ENCODE measurements around the gene PLCL2.
"Not testable (repeated sequence)": the region's sequence is repeated elsewhere in the genome, so short reads cannot be mapped to it uniquely, and the experiment has no call there.

PLCL2 gene

DNA sequence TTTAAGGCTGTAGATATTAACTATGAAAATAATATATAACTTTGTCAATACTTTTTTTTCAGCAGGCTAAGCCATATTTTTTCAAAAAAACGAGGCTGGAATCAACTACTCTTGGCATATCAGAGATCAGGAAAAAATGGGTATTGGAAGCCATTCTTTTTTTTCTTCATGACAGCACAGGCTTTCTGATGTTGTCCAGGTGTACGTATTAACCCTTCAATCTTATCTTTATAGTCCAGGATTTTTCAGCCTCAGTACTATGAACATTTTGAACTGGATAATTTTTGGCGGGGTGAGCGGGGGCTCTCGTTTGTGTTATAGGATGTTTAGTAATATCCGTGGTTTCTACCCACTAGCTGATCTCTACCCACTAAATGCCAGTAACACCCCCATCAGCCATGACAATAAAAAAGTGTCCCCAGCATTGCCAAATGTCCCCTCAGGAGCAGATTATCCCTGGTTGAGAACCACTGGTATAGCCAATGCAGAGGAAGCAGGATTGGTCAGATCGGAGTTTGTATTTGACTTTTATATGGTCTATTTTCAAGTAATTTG, 52.0 kb downstream of the PLCL2 start:
- H3K27ac Mint-ChIP-seq = peak overlapping the region; percentile 58
- H3K4me3 Mint-ChIP-seq = peak overlapping the region; percentile 41
- H3K36me3 Mint-ChIP-seq (ENCODE audit: low read depth) = peaks cover 18% of the 10 kb centered on the region
- H3K9me3 Mint-ChIP-seq = no peaks in the 10 kb centered on the region
- no peaks in the 10 kb centered on the region for H3K27me3 Mint-ChIP-seq
- peaks cover 91% of the 10 kb centered on the region for H3K4me1 Mint-ChIP-seq (ENCODE audit: low read depth)
- DNase-seq = no peak

- no peaks in the 10 kb centered on the region for H3K27me3 Mint-ChIP-seq
- no peaks in the 10 kb centered on the region for H3K9me3 Mint-ChIP-seq
- peaks cover 91% of the 10 kb centered on the region for H3K4me1 Mint-ChIP-seq (ENCODE audit: low read depth)
- peak overlapping the region; percentile 5 for H3K4me3 Mint-ChIP-seq
- peaks cover 11% of the 10 kb centered on the region for H3K36me3 Mint-ChIP-seq (ENCODE audit: low read depth)
- H3K27ac Mint-ChIP-seq = peak overlapping the region; percentile 58
- DNase-seq = no peak
Observed at GRCh38 chr3:16937326-16937845, 52.6 kb downstream of the PLCL2 start.

- H3K9me3 Mint-ChIP-seq = no peaks in the 10 kb centered on the region
- H3K27ac Mint-ChIP-seq = no peak overlapping the region
- H3K27me3 Mint-ChIP-seq = no peaks in the 10 kb centered on the region
- DNase-seq = no peak
- H3K4me3 Mint-ChIP-seq = no peak overlapping the region
- peaks cover 84% of the 10 kb centered on the region for H3K4me1 Mint-ChIP-seq (ENCODE audit: low read depth)
- peaks cover 15% of the 10 kb centered on the region for H3K36me3 Mint-ChIP-seq (ENCODE audit: low read depth)
Observed at GRCh38 chr3:16940769-16941700, 56.3 kb downstream of the PLCL2 start.

GRCh38 chr3:16942955-16943354, 58.2 kb downstream of the PLCL2 start:
- H3K4me3 Mint-ChIP-seq = no peak overlapping the region
- peaks cover 72% of the 10 kb centered on the region for H3K4me1 Mint-ChIP-seq (ENCODE audit: low read depth)
- H3K27ac Mint-ChIP-seq = no peak overlapping the region
- H3K27me3 Mint-ChIP-seq = no peaks in the 10 kb centered on the region
- H3K9me3 Mint-ChIP-seq = no peaks in the 10 kb centered on the region
- H3K36me3 Mint-ChIP-seq (ENCODE audit: low read depth) = peaks cover 10% of the 10 kb centered on the region
- DNase-seq = no peak

DNA sequence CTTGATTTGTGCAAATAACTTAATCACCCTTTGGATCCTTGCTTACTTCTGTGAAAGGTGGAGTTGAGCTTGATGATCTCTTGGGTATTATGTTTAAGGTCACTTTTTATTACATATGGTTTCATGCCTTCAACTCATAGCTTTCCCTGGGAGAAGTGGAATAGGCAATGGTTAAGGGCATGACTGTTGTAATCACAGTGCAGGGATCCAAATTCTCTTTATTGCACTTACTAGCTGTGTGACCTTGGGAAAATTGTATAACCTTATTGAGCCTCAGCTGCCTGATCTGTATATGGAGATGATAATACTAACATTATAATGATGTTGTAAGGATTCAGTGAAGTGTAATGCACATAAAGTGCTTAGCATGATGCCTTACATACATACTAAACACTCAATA, 59.1 kb downstream of the PLCL2 start:
- Mint-ChIP-seq H3K4me3 (no peak overlapping the region), H3K9me3 (no peaks in the 10 kb centered on the region), H3K36me3 (ENCODE audit: low read depth) (peaks cover 10% of the 10 kb centered on the region), H3K27ac (no peak overlapping the region), H3K27me3 (no peaks in the 10 kb centered on the region), H3K4me1 (ENCODE audit: low read depth) (peaks cover 72% of the 10 kb centered on the region)
- DNase-seq = no peak

DNA sequence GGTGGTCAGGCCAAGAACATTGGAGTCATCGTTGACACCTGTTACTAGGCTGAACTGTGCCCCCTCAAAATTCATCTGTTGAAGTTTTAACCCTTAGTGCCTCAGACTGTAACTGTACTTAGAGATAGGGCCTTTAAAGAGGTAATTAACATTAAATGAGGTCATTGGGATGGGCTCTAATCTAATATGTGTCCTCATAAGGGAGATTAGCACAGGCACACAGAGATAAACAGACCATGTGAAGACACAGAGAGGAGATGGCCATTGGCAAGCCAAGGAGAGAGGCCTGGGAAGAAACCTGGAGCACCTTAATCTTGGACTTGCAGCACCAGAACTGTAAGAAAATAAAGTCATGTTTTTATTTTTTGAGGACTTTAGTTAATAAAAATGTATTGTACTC, 59.6 kb downstream of the PLCL2 start:
- no peak for DNase-seq
- no peaks in the 10 kb centered on the region for H3K9me3 Mint-ChIP-seq

GRCh38 chr3:16945330-16945729, 60.6 kb downstream of the PLCL2 start:
- Mint-ChIP-seq H3K9me3 (no peaks in the 10 kb centered on the region), H3K36me3 (ENCODE audit: low read depth) (peaks cover 10% of the 10 kb centered on the region), H3K27me3 (no peaks in the 10 kb centered on the region), H3K4me1 (ENCODE audit: low read depth) (peaks cover 72% of the 10 kb centered on the region), H3K4me3 (no peak overlapping the region), H3K27ac (no peak overlapping the region)
- DNase-seq = no peak

More for the DNA sequence above, 59.6 kb downstream of the PLCL2 start:
- Mint-ChIP-seq H3K27ac (no peak overlapping the region), H3K36me3 (ENCODE audit: low read depth) (peaks cover 10% of the 10 kb centered on the region), H3K4me1 (ENCODE audit: low read depth) (peaks cover 71% of the 10 kb centered on the region), H3K4me3 (no peak overlapping the region), H3K27me3 (no peaks in the 10 kb centered on the region)

DNA sequence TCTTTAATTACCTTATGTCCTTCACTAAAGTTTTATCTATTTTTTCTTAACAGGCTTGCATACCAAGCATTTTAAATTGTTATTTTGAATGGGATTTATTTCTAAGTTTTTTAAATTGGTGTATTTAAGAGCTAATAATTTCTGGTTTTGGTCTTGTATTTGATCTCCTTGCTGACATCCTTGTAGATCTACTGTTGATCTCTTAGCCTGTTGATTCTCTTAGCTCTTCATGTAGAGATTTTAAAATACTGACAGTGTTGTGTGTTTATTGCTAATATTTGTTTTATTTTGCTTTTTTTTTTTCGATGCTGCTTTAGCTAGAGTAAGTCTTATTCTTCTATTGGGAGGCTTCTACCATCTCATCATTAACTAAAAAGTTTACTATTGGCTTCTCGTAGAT, 65.5 kb downstream of the PLCL2 start:
- no peak for DNase-seq
- no peak overlapping the region for H3K4me3 Mint-ChIP-seq
- H3K36me3 Mint-ChIP-seq (ENCODE audit: low read depth) = no peaks in the 10 kb centered on the region
- H3K27ac Mint-ChIP-seq = no peak overlapping the region
- H3K9me3 Mint-ChIP-seq = no peaks in the 10 kb centered on the region
- H3K4me1 Mint-ChIP-seq (ENCODE audit: low read depth) = peaks cover 52% of the 10 kb centered on the region
- H3K27me3 Mint-ChIP-seq = no peaks in the 10 kb centered on the region

DNA sequence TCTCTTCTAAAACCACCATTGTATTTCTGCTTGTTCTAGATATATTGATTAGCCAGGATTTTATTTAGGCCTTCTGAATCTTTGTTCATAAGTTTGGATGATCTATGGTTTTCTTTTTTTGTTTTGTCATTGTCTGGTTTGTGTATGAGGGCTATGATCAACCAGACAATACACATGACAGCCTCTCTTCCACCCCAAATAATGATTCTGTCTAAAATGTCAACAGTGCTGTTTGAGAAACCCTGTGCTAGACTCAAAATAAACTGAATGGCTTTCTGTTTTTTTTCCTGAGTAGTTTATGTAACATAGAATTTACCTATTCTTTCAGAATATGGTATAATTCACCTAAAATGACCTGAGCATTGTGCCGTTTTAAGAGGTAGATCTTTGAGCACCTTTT, 66.1 kb downstream of the PLCL2 start:
- H3K27ac Mint-ChIP-seq = no peak overlapping the region
- no peaks in the 10 kb centered on the region for H3K36me3 Mint-ChIP-seq (ENCODE audit: low read depth)
- DNase-seq = no peak
- H3K9me3 Mint-ChIP-seq = no peaks in the 10 kb centered on the region
- no peak overlapping the region for H3K4me3 Mint-ChIP-seq
- no peaks in the 10 kb centered on the region for H3K27me3 Mint-ChIP-seq
- peaks cover 46% of the 10 kb centered on the region for H3K4me1 Mint-ChIP-seq (ENCODE audit: low read depth)

GRCh38 chr3:16957852-16958251, 73.1 kb downstream of the PLCL2 start:
- not testable (repeated sequence) for H3K27ac Mint-ChIP-seq, H3K9me3 Mint-ChIP-seq, H3K27me3 Mint-ChIP-seq, DNase-seq, H3K4me3 Mint-ChIP-seq
- peaks cover 12% of the 10 kb centered on the region for H3K36me3 Mint-ChIP-seq (ENCODE audit: low read depth)
- H3K4me1 Mint-ChIP-seq (ENCODE audit: low read depth) = peaks cover 43% of the 10 kb centered on the region

DNA sequence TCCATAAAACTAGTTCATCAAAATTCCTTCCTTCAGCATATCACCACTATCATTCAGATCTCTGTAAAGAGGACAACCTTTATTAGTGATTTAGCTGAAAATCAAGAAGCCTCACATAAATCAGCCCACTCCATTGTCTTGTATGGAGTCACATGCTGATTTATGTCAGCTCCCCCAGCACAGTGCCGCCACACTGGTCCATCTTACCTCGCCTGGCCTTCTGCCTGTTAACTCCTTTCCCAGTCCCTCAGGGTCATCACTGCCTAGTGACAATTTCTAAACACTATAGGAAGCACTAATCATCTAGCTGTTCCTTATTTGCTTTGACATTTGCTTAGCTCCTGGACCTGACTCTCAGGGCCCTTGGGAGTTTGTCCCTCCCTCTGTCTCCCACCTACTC, 75.4 kb downstream of the PLCL2 start:
- DNase-seq = no peak
- H3K27me3 Mint-ChIP-seq = no peaks in the 10 kb centered on the region
- no peak overlapping the region for H3K4me3 Mint-ChIP-seq
- peaks cover 3% of the 10 kb centered on the region for H3K9me3 Mint-ChIP-seq
- H3K27ac Mint-ChIP-seq = no peak overlapping the region
- peaks cover 15% of the 10 kb centered on the region for H3K36me3 Mint-ChIP-seq (ENCODE audit: low read depth)
- H3K4me1 Mint-ChIP-seq (ENCODE audit: low read depth) = peaks cover 44% of the 10 kb centered on the region

- DNase-seq = no peak
- H3K36me3 Mint-ChIP-seq (ENCODE audit: low read depth) = peaks cover 18% of the 10 kb centered on the region
- peaks cover 44% of the 10 kb centered on the region for H3K4me1 Mint-ChIP-seq (ENCODE audit: low read depth)
- H3K4me3 Mint-ChIP-seq = no peak overlapping the region
- H3K27ac Mint-ChIP-seq = no peak overlapping the region
- no peaks in the 10 kb centered on the region for H3K27me3 Mint-ChIP-seq
- H3K9me3 Mint-ChIP-seq = peaks cover 3% of the 10 kb centered on the region
Observed at GRCh38 chr3:16961621-16962205, 77.0 kb downstream of the PLCL2 start.

GRCh38 chr3:16975083-16975482, 90.3 kb downstream of the PLCL2 start:
- peaks cover 58% of the 10 kb centered on the region for H3K4me1 Mint-ChIP-seq (ENCODE audit: low read depth)
- H3K27ac Mint-ChIP-seq = peak overlapping the region; percentile 20
- no peaks in the 10 kb centered on the region for H3K27me3 Mint-ChIP-seq
- H3K4me3 Mint-ChIP-seq = no peak overlapping the region
- peaks cover 12% of the 10 kb centered on the region for H3K9me3 Mint-ChIP-seq
- H3K36me3 Mint-ChIP-seq (ENCODE audit: low read depth) = peaks cover 8% of the 10 kb centered on the region
- DNase-seq = no peak

GRCh38 chr3:16978234-16978920, 93.6 kb downstream of the PLCL2 start:
- Mint-ChIP-seq H3K4me1 (ENCODE audit: low read depth) (peaks cover 63% of the 10 kb centered on the region), H3K36me3 (ENCODE audit: low read depth) (peaks cover 2% of the 10 kb centered on the region), H3K27ac (peak overlapping the region; percentile 1), H3K4me3 (no peak overlapping the region), H3K9me3 (no peaks in the 10 kb centered on the region), H3K27me3 (no peaks in the 10 kb centered on the region)
- no peak for DNase-seq

Measured in activated T-cell treated with anti-CD3 and anti-CD28 coated beads, Interleukin-2, amount 50 U/mL, for 24 hours (primary cell).